HepG2 (cell line): ENCODE measurements around the gene NPBWR2. TPM values are rescaled to one million over a fixed set of nuclear protein-coding genes. Genes with fewer than 3 reads are reported as not detected.

Experiments
- ARID2 ChIP-seq: sonication (generic); formaldehyde crosslinking; IDR thresholded peaks from 2 replicates; pipeline ENCODE4 v1.8.1; 2022; ENCODE audit warnings: mild to moderate bottlenecking, missing genetic modification reagents, borderline replicate concordance
- DMAP1 ChIP-seq: IDR thresholded peaks from 2 replicates; pipeline ENCODE4 v1.6.1; 2016
- GABPB1 ChIP-seq: IDR thresholded peaks from 2 replicates; pipeline ENCODE4 v1.6.1; 2016; ENCODE audit warnings: mild to moderate bottlenecking, missing genetic modification reagents, moderate library complexity, missing compliant biosample characterization
- GATAD2A ChIP-seq: IDR thresholded peaks from 2 replicates; pipeline ENCODE4 v1.6.1; 2016
- LCORL ChIP-seq, 2 experiments: fragments of 450-650 bp in 1 of 2; sonication (generic) in 1 of 2; formaldehyde crosslinking in 1 of 2; IDR thresholded peaks; 2 replicates each; pipeline versions ENCODE4 v1.5.0 to v1.6.1; 2017 to 2020; ENCODE audit warnings: antibody characterized with exemption in 1 of 2, missing genetic modification reagents in 1 of 2
- MAX ChIP-seq: IDR thresholded peaks from 2 replicates; pipeline ENCODE4 v1.6.1; 2012; ENCODE audit warnings: inconsistent platforms
- ONECUT2 ChIP-seq: sonication (generic); formaldehyde crosslinking; IDR thresholded peaks from 2 replicates; pipeline ENCODE4 v1.4.0; 2020; ENCODE audit warnings: missing genetic modification reagents
- PHF21A ChIP-seq: sonication (generic); formaldehyde crosslinking; IDR thresholded peaks from 2 replicates; pipeline ENCODE4 v1.5.0; 2020; ENCODE audit warnings: mild to moderate bottlenecking, missing genetic modification reagents
- SCMH1 ChIP-seq: sonication (generic); formaldehyde crosslinking; IDR thresholded peaks from 2 replicates; pipeline ENCODE4 v1.9.0; 2021; ENCODE audit warnings: missing genetic modification reagents, mild to moderate bottlenecking, borderline replicate concordance
- SMC3 ChIP-seq: IDR thresholded peaks from 2 replicates; pipeline ENCODE4 v1.6.1; 2011; ENCODE audit warnings: low read length, improper control_type of control experiment
- SNAPC2 ChIP-seq: sonication (generic); formaldehyde crosslinking; IDR thresholded peaks from 2 replicates; pipeline ENCODE4 v1.8.1; 2022; ENCODE audit warnings: mild to moderate bottlenecking, missing genetic modification reagents
- XBP1 ChIP-seq: sonication (generic); formaldehyde crosslinking; IDR thresholded peaks from 2 replicates; pipeline ENCODE4 v1.5.0; 2020; ENCODE audit warnings: missing genetic modification reagents
- ZBTB10 ChIP-seq: sonication (generic); formaldehyde crosslinking; IDR thresholded peaks from 2 replicates; pipeline ENCODE4 v1.4.0; 2020; ENCODE audit warnings: missing genetic modification reagents, borderline replicate concordance
- ZNF10 ChIP-seq: sonication (generic); formaldehyde crosslinking; IDR thresholded peaks from 2 replicates; pipeline ENCODE4 v1.4.0; 2020; ENCODE audit warnings: mild to moderate bottlenecking, low read depth, missing genetic modification reagents, borderline replicate concordance
- ZNF335 ChIP-seq: sonication (generic); formaldehyde crosslinking; IDR thresholded peaks from 2 replicates; pipeline ENCODE4 v1.4.0; 2020; ENCODE audit warnings: missing genetic modification reagents
- ZNF362 ChIP-seq: sonication (generic); formaldehyde crosslinking; IDR thresholded peaks from 2 replicates; pipeline ENCODE4 v1.4.0; 2020; ENCODE audit warnings: missing genetic modification reagents, mild to moderate bottlenecking, borderline replicate concordance
- ZNF614 ChIP-seq: IDR thresholded peaks from 2 replicates; pipeline ENCODE4 v1.6.1; 2018; ENCODE audit warnings: missing biosample characterization, missing genetic modification reagents, inconsistent platforms, borderline replicate concordance
- ZNF660 ChIP-seq: sonication (generic); formaldehyde crosslinking; IDR thresholded peaks from 2 replicates; pipeline ENCODE4 v1.5.1; 2020; ENCODE audit warnings: mild to moderate bottlenecking, low read depth, missing genetic modification reagents, borderline replicate concordance
- polyA plus RNA-seq, 8 experiments: library from polyadenylated mRNA; depleted of rRNA in 3 of 8; stranded (reverse) in 7 of 8; unstranded in 1 of 8; fragments of >200 nt; fragmentation: Illumina TruSeq in 4 of 8; extraction: Trizol in 4 of 8; gene quantifications; 2 replicates each; pipeline versions ENCODE4 v1.2.1 to v1.2.3, GENCODE V29; 2011 to 2016; ENCODE audit warnings: low read depth in 4 of 8, missing spikeins in 1 of 8, mixed read lengths in 1 of 8; ENCODE audit not compliant: insufficient read depth in 1 of 8
- total RNA-seq, 5 experiments: library from RNA; depleted of rRNA; stranded (reverse); fragments of >200 nt; fragmentation: Illumina TruSeq; extraction: Trizol; gene quantifications; 2 replicates each; pipeline ENCODE4 v1.2.3, GENCODE V29; 2016; ENCODE audit warnings: low read depth in 1 of 5
- TF ChIP-seq, protein P1 (sequence below): sonication (generic); formaldehyde crosslinking; IDR thresholded peaks from 2 replicates; pipeline ENCODE4 v1.5.1; 2020; ENCODE audit warnings: mild to moderate bottlenecking, missing genetic modification reagents, borderline replicate concordance

Gene NPBWR2
- total and polyA plus RNA-seq, 2 of the 13 experiments (the other 11 are each of a cell fraction or from before 2014, with no cell fraction given): not detected

GRCh38 chr20:64062596-64063388, 44.6 kb downstream of the NPBWR2 start, which contains the start of gene TCEA2 (continued):
- TF ChIP-seq, protein P1, sequence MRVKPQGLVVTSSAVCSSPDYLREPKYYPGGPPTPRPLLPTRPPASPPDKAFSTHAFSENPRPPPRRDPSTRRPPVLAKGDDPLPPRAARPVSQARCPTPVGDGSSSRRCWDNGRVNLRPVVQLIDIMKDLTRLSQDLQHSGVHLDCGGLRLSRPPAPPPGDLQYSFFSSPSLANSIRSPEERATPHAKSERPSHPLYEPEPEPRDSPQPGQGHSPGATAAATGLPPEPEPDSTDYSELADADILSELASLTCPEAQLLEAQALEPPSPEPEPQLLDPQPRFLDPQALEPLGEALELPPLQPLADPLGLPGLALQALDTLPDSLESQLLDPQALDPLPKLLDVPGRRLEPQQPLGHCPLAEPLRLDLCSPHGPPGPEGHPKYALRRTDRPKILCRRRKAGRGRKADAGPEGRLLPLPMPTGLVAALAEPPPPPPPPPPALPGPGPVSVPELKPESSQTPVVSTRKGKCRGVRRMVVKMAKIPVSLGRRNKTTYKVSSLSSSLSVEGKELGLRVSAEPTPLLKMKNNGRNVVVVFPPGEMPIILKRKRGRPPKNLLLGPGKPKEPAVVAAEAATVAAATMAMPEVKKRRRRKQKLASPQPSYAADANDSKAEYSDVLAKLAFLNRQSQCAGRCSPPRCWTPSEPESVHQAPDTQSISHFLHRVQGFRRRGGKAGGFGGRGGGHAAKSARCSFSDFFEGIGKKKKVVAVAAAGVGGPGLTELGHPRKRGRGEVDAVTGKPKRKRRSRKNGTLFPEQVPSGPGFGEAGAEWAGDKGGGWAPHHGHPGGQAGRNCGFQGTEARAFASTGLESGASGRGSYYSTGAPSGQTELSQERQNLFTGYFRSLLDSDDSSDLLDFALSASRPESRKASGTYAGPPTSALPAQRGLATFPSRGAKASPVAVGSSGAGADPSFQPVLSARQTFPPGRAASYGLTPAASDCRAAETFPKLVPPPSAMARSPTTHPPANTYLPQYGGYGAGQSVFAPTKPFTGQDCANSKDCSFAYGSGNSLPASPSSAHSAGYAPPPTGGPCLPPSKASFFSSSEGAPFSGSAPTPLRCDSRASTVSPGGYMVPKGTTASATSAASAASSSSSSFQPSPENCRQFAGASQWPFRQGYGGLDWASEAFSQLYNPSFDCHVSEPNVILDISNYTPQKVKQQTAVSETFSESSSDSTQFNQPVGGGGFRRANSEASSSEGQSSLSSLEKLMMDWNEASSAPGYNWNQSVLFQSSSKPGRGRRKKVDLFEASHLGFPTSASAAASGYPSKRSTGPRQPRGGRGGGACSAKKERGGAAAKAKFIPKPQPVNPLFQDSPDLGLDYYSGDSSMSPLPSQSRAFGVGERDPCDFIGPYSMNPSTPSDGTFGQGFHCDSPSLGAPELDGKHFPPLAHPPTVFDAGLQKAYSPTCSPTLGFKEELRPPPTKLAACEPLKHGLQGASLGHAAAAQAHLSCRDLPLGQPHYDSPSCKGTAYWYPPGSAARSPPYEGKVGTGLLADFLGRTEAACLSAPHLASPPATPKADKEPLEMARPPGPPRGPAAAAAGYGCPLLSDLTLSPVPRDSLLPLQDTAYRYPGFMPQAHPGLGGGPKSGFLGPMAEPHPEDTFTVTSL (CRISPR knock-in tag): no peak
- TF ChIP-seq ZNF10 (CRISPR knock-in tag) (no peak), XBP1 (0 out of 2 replicates have a peak, but pooled peaks have one; percentile 6), GABPB1 (peak; percentile 94), LCORL (IDR thresholded peaks at IDR 0.05) (no peak), LCORL (CRISPR knock-in tag; IDR thresholded peaks at IDR 0.05) (peak; percentile 80), DMAP1 (CRISPR knock-in tag) (peak; percentile 83), ZBTB10 (CRISPR knock-in tag) (peak; percentile 89), MAX (peak; percentile 89), GATAD2A (CRISPR knock-in tag) (peak; percentile 76), ONECUT2 (no peak), ZNF660 (CRISPR knock-in tag) (peak; percentile 91; the same call in 1 of the 2 replicates), ARID2 (CRISPR knock-in tag) (no peak), ZNF614 (peak; percentile 86; the same call in 1 of the 2 replicates), SCMH1 (no peak), SNAPC2 (CRISPR knock-in tag) (no peak), ZNF335 (0 out of 2 replicates have a peak, but pooled peaks have one; percentile 57), SMC3 (no peak), ZNF362 (CRISPR knock-in tag) (no peak; the same call in 1 of the 2 replicates), PHF21A (CRISPR knock-in tag) (peak; percentile 94)
